ENCODE results near the gene FBLN1.

FBLN1 gene

DNA sequence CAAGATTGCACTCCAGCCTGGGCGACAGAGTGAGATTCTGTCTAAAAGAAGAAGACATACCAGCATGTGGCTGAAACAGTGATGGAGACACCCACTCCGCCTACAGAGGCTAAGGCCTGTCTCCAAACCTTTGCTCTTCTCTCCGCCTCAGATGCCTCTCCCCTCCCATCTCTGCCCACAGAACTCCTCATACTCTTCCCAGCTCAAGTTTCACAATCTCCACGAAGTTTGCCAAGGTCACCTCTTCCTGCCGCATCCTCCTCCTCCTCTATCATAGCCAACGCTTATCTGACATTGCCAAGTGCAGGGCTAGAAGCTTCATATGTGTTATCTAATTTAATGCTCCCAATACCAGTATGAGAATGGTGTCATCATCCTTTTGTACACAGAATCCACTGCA lies 25.9 kb upstream of the FBLN1 start:
- WGBS, 2 experiments (ENCODE audit: insufficient coverage in 2 of 2): 81 to 89% methylated on average over 4 to 5 of the region's 6 CpGs
- Histone ChIP-seq H3K27ac (ENCODE audit: low read depth, low read length, severe bottlenecking) (no peak overlapping the region), H3K36me3 (ENCODE audit: control insufficient read depth, insufficient read depth, low read length) (no peaks in the 10 kb centered on the region), H3K4me3 (ENCODE audit: extremely low read depth, insufficient read depth, low read length, poor library complexity, severe bottlenecking) (no peak overlapping the region), H3K9me3 (ENCODE audit: control insufficient read depth, low read length) (peaks cover 5% of the 10 kb centered on the region), H3K4me1 (ENCODE audit: control insufficient read depth, insufficient read depth, low read length, poor library complexity, severe bottlenecking) (peaks cover 7% of the 10 kb centered on the region)

DNA sequence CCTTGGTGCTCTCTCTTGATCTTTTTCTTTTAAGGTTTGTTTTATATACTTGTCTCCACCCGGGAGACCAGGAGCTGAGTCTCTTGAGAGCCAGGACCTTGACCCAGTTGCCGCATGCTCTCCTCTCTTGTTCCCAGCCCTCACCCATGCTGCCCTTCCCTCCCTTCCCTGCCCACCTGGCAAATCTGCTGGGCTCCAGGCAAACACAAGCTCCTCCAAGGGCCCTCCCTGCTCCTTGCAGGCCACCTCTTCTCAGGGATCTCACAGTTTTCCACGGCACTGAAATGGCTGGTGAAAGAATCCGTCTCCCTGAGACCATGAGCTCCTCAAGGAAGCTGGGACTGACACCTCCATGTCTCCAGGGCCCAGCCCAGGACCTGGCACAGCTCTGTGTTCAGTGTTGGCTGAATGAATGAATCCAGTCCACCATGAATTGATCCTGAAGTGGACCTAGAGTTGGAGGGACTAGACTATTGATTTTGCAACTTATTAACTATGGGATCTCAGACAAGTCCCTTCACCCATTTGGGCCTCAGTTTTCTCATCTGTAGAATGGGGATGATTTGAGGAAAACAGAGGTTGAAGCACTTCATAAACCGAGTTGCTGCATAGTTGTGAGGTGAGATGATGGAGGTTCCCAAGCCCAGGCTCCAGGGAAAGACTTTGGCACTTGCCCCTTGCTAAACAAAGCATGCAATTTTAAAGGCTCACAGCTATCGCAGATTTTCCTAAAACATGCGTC lies 25.1 kb upstream of the FBLN1 start:
- peaks cover 5% of the 10 kb centered on the region for H3K9me3 ChIP-seq (ENCODE audit: control insufficient read depth, low read length)
- H3K4me1 ChIP-seq (ENCODE audit: control insufficient read depth, insufficient read depth, low read length, poor library complexity, severe bottlenecking): peaks cover 7% of the 10 kb centered on the region
- no peak overlapping the region for H3K27ac ChIP-seq (ENCODE audit: low read depth, low read length, severe bottlenecking)
- 91 to 97% methylated on average over 5 to 6 of the region's 7 CpGs for WGBS, 2 experiments (ENCODE audit: insufficient coverage in 2 of 2)
- H3K36me3 ChIP-seq (ENCODE audit: control insufficient read depth, insufficient read depth, low read length): no peaks in the 10 kb centered on the region
- H3K4me3 ChIP-seq (ENCODE audit: extremely low read depth, insufficient read depth, low read length, poor library complexity, severe bottlenecking): no peak overlapping the region

GRCh38 chr22:45478108-45478771 lies 24.4 kb upstream of the FBLN1 start:
- WGBS, 2 experiments (ENCODE audit: insufficient coverage in 2 of 2): 87 to 95% methylated on average over 6 to 9 of the region's 11 CpGs
- Histone ChIP-seq H3K36me3 (ENCODE audit: control insufficient read depth, insufficient read depth, low read length) (no peaks in the 10 kb centered on the region), H3K4me3 (ENCODE audit: extremely low read depth, insufficient read depth, low read length, poor library complexity, severe bottlenecking) (no peak overlapping the region), H3K4me1 (ENCODE audit: control insufficient read depth, insufficient read depth, low read length, poor library complexity, severe bottlenecking) (peaks cover 7% of the 10 kb centered on the region), H3K27ac (ENCODE audit: low read depth, low read length, severe bottlenecking) (no peak overlapping the region), H3K9me3 (ENCODE audit: control insufficient read depth, low read length) (peaks cover 5% of the 10 kb centered on the region)

DNA sequence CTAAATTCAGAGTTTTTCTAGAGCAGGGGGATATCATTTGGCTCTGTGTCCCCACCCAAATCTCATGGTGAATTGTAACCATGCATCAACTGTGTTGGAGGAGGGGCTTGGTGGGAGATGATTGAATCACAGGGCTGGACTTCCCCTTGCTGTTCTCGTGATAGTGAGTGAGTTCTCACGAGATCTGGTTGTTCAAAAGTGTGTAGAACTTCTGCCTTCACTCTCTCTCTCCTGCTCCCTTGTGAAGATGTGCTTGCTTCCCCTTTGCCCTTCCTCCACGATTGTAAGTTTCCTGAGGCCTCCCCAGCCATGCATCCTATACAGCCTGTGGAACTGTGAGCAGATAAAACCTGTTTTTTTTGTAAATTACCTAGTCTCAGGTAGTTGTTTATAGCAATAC lies 22.0 kb upstream of the FBLN1 start:
- Histone ChIP-seq H3K27ac (ENCODE audit: low read depth, low read length, severe bottlenecking) (no peak overlapping the region), H3K4me1 (ENCODE audit: control insufficient read depth, insufficient read depth, low read length, poor library complexity, severe bottlenecking) (no peaks in the 10 kb centered on the region)

DNA sequence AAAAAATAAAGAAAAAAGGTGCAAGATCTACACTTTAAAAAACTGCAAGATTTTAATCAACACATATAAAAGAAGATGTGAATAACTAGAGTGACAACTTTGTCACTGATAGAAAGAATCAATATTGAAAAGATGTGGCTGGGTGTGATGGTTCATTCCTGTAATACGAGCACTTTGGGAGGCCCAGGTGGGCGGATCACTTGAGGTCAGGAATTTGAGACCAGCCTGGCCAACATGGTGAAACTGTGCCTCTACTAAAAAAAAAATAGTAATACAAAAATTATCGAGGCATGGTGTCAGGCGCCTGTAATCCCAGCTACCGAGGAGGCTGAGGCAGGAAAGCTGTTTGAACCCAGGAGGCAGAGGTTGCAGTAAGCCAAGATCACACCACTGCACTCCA lies 21.0 kb upstream of the FBLN1 start:
- Histone ChIP-seq H3K36me3 (ENCODE audit: control insufficient read depth, insufficient read depth, low read length) (no peaks in the 10 kb centered on the region), H3K4me1 (ENCODE audit: control insufficient read depth, insufficient read depth, low read length, poor library complexity, severe bottlenecking) (no peaks in the 10 kb centered on the region), H3K27ac (ENCODE audit: low read depth, low read length, severe bottlenecking) (no peak overlapping the region), H3K4me3 (ENCODE audit: extremely low read depth, insufficient read depth, low read length, poor library complexity, severe bottlenecking) (no peak overlapping the region), H3K9me3 (ENCODE audit: control insufficient read depth, low read length) (peaks cover 5% of the 10 kb centered on the region)
- WGBS, 2 experiments (ENCODE audit: insufficient coverage in 2 of 2): 73 to 76% methylated on average over 3 of the region's 5 CpGs

More for the DNA sequence above, 22.0 kb upstream of the FBLN1 start:
- Histone ChIP-seq H3K9me3 (ENCODE audit: control insufficient read depth, low read length) (peaks cover 5% of the 10 kb centered on the region), H3K36me3 (ENCODE audit: control insufficient read depth, insufficient read depth, low read length) (no peaks in the 10 kb centered on the region), H3K4me3 (ENCODE audit: extremely low read depth, insufficient read depth, low read length, poor library complexity, severe bottlenecking) (no peak overlapping the region)
- WGBS, 2 experiments (ENCODE audit: insufficient coverage in 2 of 2): 83 to 100% methylated on average over 1 to 2 of the region's 3 CpGs

GRCh38 chr22:45482169-45482568 lies 20.5 kb upstream of the FBLN1 start:
- 67 to 100% methylated on average over 1 to 2 of the region's 2 CpGs for WGBS, 2 experiments (ENCODE audit: insufficient coverage in 2 of 2)
- Histone ChIP-seq H3K27ac (ENCODE audit: low read depth, low read length, severe bottlenecking) (no peak overlapping the region), H3K36me3 (ENCODE audit: control insufficient read depth, insufficient read depth, low read length) (no peaks in the 10 kb centered on the region), H3K4me3 (ENCODE audit: extremely low read depth, insufficient read depth, low read length, poor library complexity, severe bottlenecking) (no peak overlapping the region), H3K4me1 (ENCODE audit: control insufficient read depth, insufficient read depth, low read length, poor library complexity, severe bottlenecking) (no peaks in the 10 kb centered on the region), H3K9me3 (ENCODE audit: control insufficient read depth, low read length) (peaks cover 8% of the 10 kb centered on the region)

DNA sequence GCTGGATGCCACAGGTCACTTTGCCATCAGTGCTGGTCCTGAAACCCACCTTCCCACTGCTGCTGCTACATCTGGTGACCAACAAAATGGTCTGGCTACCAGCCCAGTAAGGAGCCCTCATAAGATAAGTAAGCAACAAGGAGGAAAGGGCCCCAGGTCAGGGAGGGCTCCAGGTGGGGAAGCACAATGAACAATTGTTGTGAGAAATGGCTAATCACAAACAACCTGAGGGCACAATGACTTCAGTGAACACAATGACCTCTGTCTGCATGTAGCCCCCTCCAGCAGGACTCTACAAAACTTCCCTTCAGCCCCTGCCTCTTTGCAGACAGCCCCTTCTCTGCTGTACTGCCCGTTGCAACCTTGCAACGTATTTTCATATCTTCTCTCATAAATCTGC lies 19.4 kb upstream of the FBLN1 start:
- H3K9me3 ChIP-seq (ENCODE audit: control insufficient read depth, low read length): peaks cover 12% of the 10 kb centered on the region
- 100% methylated on average over 1 to 2 of the region's 2 CpGs for WGBS, 2 experiments (ENCODE audit: insufficient coverage in 2 of 2)
- no peak overlapping the region for H3K4me3 ChIP-seq (ENCODE audit: extremely low read depth, insufficient read depth, low read length, poor library complexity, severe bottlenecking)
- no peaks in the 10 kb centered on the region for H3K4me1 ChIP-seq (ENCODE audit: control insufficient read depth, insufficient read depth, low read length, poor library complexity, severe bottlenecking)
- H3K27ac ChIP-seq (ENCODE audit: low read depth, low read length, severe bottlenecking): no peak overlapping the region
- no peaks in the 10 kb centered on the region for H3K36me3 ChIP-seq (ENCODE audit: control insufficient read depth, insufficient read depth, low read length)

- peaks cover 17% of the 10 kb centered on the region for H3K9me3 ChIP-seq (ENCODE audit: control insufficient read depth, low read length)
- H3K36me3 ChIP-seq (ENCODE audit: control insufficient read depth, insufficient read depth, low read length): no peaks in the 10 kb centered on the region
- no peaks in the 10 kb centered on the region for H3K4me1 ChIP-seq (ENCODE audit: control insufficient read depth, insufficient read depth, low read length, poor library complexity, severe bottlenecking)
- H3K27ac ChIP-seq (ENCODE audit: low read depth, low read length, severe bottlenecking): no peak overlapping the region
- WGBS, 2 experiments (ENCODE audit: insufficient coverage in 2 of 2): 84 to 87% methylated on average over 5 of the region's 5 CpGs
- no peak overlapping the region for H3K4me3 ChIP-seq (ENCODE audit: extremely low read depth, insufficient read depth, low read length, poor library complexity, severe bottlenecking)
Observed at GRCh38 chr22:45483918-45484499, 18.7 kb upstream of the FBLN1 start.

- Histone ChIP-seq H3K9me3 (ENCODE audit: control insufficient read depth, low read length) (peaks cover 25% of the 10 kb centered on the region), H3K4me3 (ENCODE audit: extremely low read depth, insufficient read depth, low read length, poor library complexity, severe bottlenecking) (no peak overlapping the region), H3K4me1 (ENCODE audit: control insufficient read depth, insufficient read depth, low read length, poor library complexity, severe bottlenecking) (no peaks in the 10 kb centered on the region), H3K27ac (ENCODE audit: low read depth, low read length, severe bottlenecking) (no peak overlapping the region), H3K36me3 (ENCODE audit: control insufficient read depth, insufficient read depth, low read length) (no peaks in the 10 kb centered on the region)
- 86 to 91% methylated on average over 3 to 4 of the region's 4 CpGs for WGBS, 2 experiments (ENCODE audit: insufficient coverage in 2 of 2)
Observed at GRCh38 chr22:45484742-45485141, 17.9 kb upstream of the FBLN1 start.

GRCh38 chr22:45485261-45485660 lies 17.4 kb upstream of the FBLN1 start:
- no peaks in the 10 kb centered on the region for H3K36me3 ChIP-seq (ENCODE audit: control insufficient read depth, insufficient read depth, low read length)
- H3K4me1 ChIP-seq (ENCODE audit: control insufficient read depth, insufficient read depth, low read length, poor library complexity, severe bottlenecking): no peaks in the 10 kb centered on the region
- 94% methylated on average over 3 of the region's 4 CpGs for WGBS, 2 experiments (ENCODE audit: insufficient coverage in 2 of 2)
- peaks cover 30% of the 10 kb centered on the region for H3K9me3 ChIP-seq (ENCODE audit: control insufficient read depth, low read length)
- no peak overlapping the region for H3K27ac ChIP-seq (ENCODE audit: low read depth, low read length, severe bottlenecking)
- no peak overlapping the region for H3K4me3 ChIP-seq (ENCODE audit: extremely low read depth, insufficient read depth, low read length, poor library complexity, severe bottlenecking)

Measured in mesodermal cell (in vitro differentiated cells).